HCT116 (cell line): ENCODE measurements around the gene TSPAN5. TPM values are rescaled to one million over a fixed set of nuclear protein-coding genes. Genes with fewer than 3 reads are reported as not detected.

Experiments
- ATAC-seq: fragments of 200-7000 bp; cut with Tn5 transposase; 2 replicates; pipeline ENCODE4 v1.9.1; 2020; ENCODE audit warnings: mild to moderate bottlenecking, moderate library complexity
- BruUV-seq: library from RNA; stranded (reverse); fragments of 400-500 nt; replicated peaks from 2 replicates; lab custom pipeline; 2021; lab: Mats Ljungman, UMichigan
- CTCF ChIA-PET: fragments of 300-600 bp; sonication (Branson Sonifier 250); formaldehyde crosslinking; loops from one replicate; lab custom pipeline; 2021; ENCODE audit warnings: antibody characterized with exemption; lab: Charles Lee
- POLR2A ChIA-PET: fragments of 300-600, 350-600 bp; sonication (Branson Sonifier 250); formaldehyde crosslinking; loops from one replicate; lab custom pipeline; 2021; ENCODE audit warnings: antibody characterized with exemption; lab: Charles Lee
- RAD21 ChIA-PET, 2 experiments: fragments of 300-600 bp; sonication (Branson Sonifier 250); formaldehyde crosslinking; loops; one replicate each; lab custom pipeline; 2023; ENCODE audit warnings: low total read pairs in 2 of 2; ENCODE audit not compliant: uncharacterized antibody in 2 of 2, unreplicated experiment in 2 of 2, low non-redundant PET in 1 of 2; lab: Charles Lee
- DNase-seq: peaks from one replicate; pipeline ENCODE4 v3.0.0-alpha.2; 2010; ENCODE audit warnings: low read depth, low spot score
- H2AFZ ChIP-seq: fragments of 200-600 bp; shearing (Covaris generic), sonication (generic); 2 replicates; pipeline ENCODE4 v1.6.1; 2017; ENCODE audit warnings: low read depth, mixed run types, mixed read lengths, antibody characterized with exemption, low read length; ENCODE audit not compliant: poor library complexity, severe bottlenecking
- H3K27ac ChIP-seq: 2 replicates; pipeline ENCODE4 v1.5.1; 2012; ENCODE audit warnings: low read depth, low read length
- H3K27me3 ChIP-seq: fragments of 200-600 bp; sonication (generic); 2 replicates; pipeline ENCODE4 v1.6.1; 2016; ENCODE audit warnings: mixed run types, low read length, mixed read lengths; ENCODE audit not compliant: insufficient read depth
- H3K36me3 ChIP-seq, 2 experiments: fragments of 200-500 bp in 1 of 2; fragments of 200-600 bp in 1 of 2; sonication (Bioruptor generic) in 1 of 2; sonication (generic) in 1 of 2; 2 replicates each; pipeline versions ENCODE4 v1.5.1 to v1.6.1; 2014 to 2016; ENCODE audit warnings: low read length in 2 of 2, inconsistent platforms in 1 of 2, mixed read lengths in 1 of 2, mixed run types in 1 of 2; ENCODE audit not compliant: insufficient read depth in 2 of 2, control insufficient read depth in 1 of 2
- H3K4me1 ChIP-seq, 2 experiments: fragments of 200-600 bp in 1 of 2; sonication (generic) in 1 of 2; 2 replicates each; pipeline versions ENCODE4 v1.5.1 to v1.6.1; 2012 to 2017; ENCODE audit warnings: low read length in 2 of 2, inconsistent platforms in 1 of 2, mild to moderate bottlenecking in 1 of 2, mixed read lengths in 1 of 2, mixed run types in 1 of 2, moderate library complexity in 1 of 2; ENCODE audit not compliant: insufficient read depth in 2 of 2, control insufficient read depth in 1 of 2
- H3K4me2 ChIP-seq: fragments of 200-600 bp; sonication (generic); 2 replicates; pipeline ENCODE4 v1.6.1; 2017; ENCODE audit warnings: mixed run types, low read length, mixed read lengths
- H3K4me3 ChIP-seq, 2 experiments: fragments of 200-600 bp in 1 of 2; sonication (generic) in 1 of 2; replicated peaks in 1 of 2; 2 replicates each; pipeline ENCODE4 v1.5.1; 2011 to 2016; ENCODE audit warnings: low read length in 2 of 2, control low read depth in 1 of 2, low read depth in 1 of 2, mild to moderate bottlenecking in 1 of 2, mixed read lengths in 1 of 2, mixed run types in 1 of 2
- H3K79me2 ChIP-seq: fragments of 200-600 bp; sonication (generic); 2 replicates; pipeline ENCODE4 v1.6.1; 2017; ENCODE audit warnings: mild to moderate bottlenecking, mixed run types, low read length, moderate library complexity, mixed read lengths; ENCODE audit not compliant: insufficient read depth
- H3K9ac ChIP-seq: fragments of 200-600 bp; sonication (generic); 2 replicates; pipeline ENCODE4 v1.6.1; 2016; ENCODE audit warnings: low read length, mixed read lengths
- H3K9me2 ChIP-seq: fragments of 200-600 bp; sonication (generic), shearing (Covaris generic); 2 replicates; pipeline ENCODE4 v1.6.1; 2017; ENCODE audit warnings: mixed run types, mild to moderate bottlenecking, moderate library complexity; ENCODE audit not compliant: insufficient read depth
- H3K9me3 ChIP-seq, 2 experiments: fragments of 200-500 bp in 1 of 2; fragments of 200-600 bp in 1 of 2; sonication (Bioruptor generic) in 1 of 2; sonication (generic) in 1 of 2; 2 replicates each; pipeline ENCODE4 v1.6.1; 2014 to 2017; ENCODE audit warnings: low read length in 2 of 2, mixed read lengths in 2 of 2, inconsistent platforms in 1 of 2, low read depth in 1 of 2, mild to moderate bottlenecking in 1 of 2, mixed run types in 1 of 2, moderate library complexity in 1 of 2; ENCODE audit not compliant: control insufficient read depth in 1 of 2, insufficient read depth in 1 of 2
- H4K20me1 ChIP-seq: fragments of 200-600 bp; sonication (generic), shearing (Covaris generic); 2 replicates; pipeline ENCODE4 v1.6.1; 2017; ENCODE audit warnings: mixed run types, mild to moderate bottlenecking, moderate library complexity; ENCODE audit not compliant: insufficient read depth
- EGR1 ChIP-seq: IDR thresholded peaks from 2 replicates; pipeline ENCODE4 v1.6.1; 2012; ENCODE audit warnings: low read depth
- EZH2phosphoT487 ChIP-seq: fragments of 200-600 bp; IDR thresholded peaks from 2 replicates; pipeline ENCODE4 v1.6.1; 2018; ENCODE audit warnings: antibody characterized with exemption, borderline replicate concordance
- FOSL1 ChIP-seq: IDR thresholded peaks from 2 replicates; pipeline ENCODE4 v1.6.1; 2012; ENCODE audit warnings: low read depth
- JUND ChIP-seq: IDR thresholded peaks from 2 replicates; pipeline ENCODE4 v1.6.1; 2012
- MAX ChIP-seq: IDR thresholded peaks from 2 replicates; pipeline ENCODE4 v1.6.1; 2012
- POLR2A ChIP-seq: IDR thresholded peaks from 2 replicates; pipeline ENCODE4 v1.7.0; 2011; ENCODE audit warnings: borderline replicate concordance; ENCODE audit not compliant: insufficient read depth, insufficient read length; ENCODE audit errors: extremely low read depth
- POLR2AphosphoS5 ChIP-seq: IDR thresholded peaks from 2 replicates; pipeline ENCODE4 v1.6.1; 2011; ENCODE audit warnings: mild to moderate bottlenecking, low read depth, low read length, moderate library complexity
- SIN3A ChIP-seq: IDR thresholded peaks from 2 replicates; pipeline ENCODE4 v1.6.1; 2012; ENCODE audit warnings: low read depth
- SP1 ChIP-seq: IDR thresholded peaks from 2 replicates; pipeline ENCODE4 v1.6.1; 2012; ENCODE audit warnings: low read depth
- TCF7L2 ChIP-seq: IDR thresholded peaks from 2 replicates; pipeline ENCODE4 v1.7.0; 2011; ENCODE audit warnings: borderline replicate concordance, inconsistent platforms; ENCODE audit not compliant: insufficient read depth, insufficient read length; ENCODE audit errors: extremely low read depth
- YY1 ChIP-seq: IDR thresholded peaks from 2 replicates; pipeline ENCODE4 v1.6.1; 2011; ENCODE audit warnings: low read length, low read depth, moderate library complexity, mild to moderate bottlenecking; ENCODE audit not compliant: insufficient replicate concordance; ENCODE audit errors: extremely low read depth
- ZFX ChIP-seq: fragments of 450-650 bp; IDR thresholded peaks from 2 replicates; pipeline ENCODE4 v1.6.1; 2017
- ZNF274 ChIP-seq: fragments of 200-500 bp; sonication (Bioruptor generic); IDR thresholded peaks from 2 replicates; pipeline ENCODE4 v1.6.1; 2014; ENCODE audit warnings: mild to moderate bottlenecking, low read depth, low read length, inconsistent platforms
- intact Hi-C: fragments of 100-400 bp; cut with micrococcal nuclease; formaldehyde crosslinking; loops from 2 replicates; pipeline ENCODE4 v1.10.0; 2022
- total RNA-seq: library from RNA; stranded (reverse); gene quantifications from one replicate; pipeline ENCODE4 v1.2.1, GENCODE V29; 2021; ENCODE audit not compliant: unreplicated experiment
- TF ChIP-seq, protein P1 (sequence below): IDR thresholded peaks from 2 replicates; pipeline ENCODE4 v1.6.1; 2011; ENCODE audit warnings: mild to moderate bottlenecking, low read length, moderate library complexity; ENCODE audit not compliant: insufficient replicate concordance; ENCODE audit errors: extremely low read depth
- TF ChIP-seq, protein P2 (sequence below): IDR thresholded peaks from 2 replicates; pipeline ENCODE4 v1.6.1; 2012

Gene TSPAN5
- total RNA-seq, 1 experiment from 2014 or later, result 56.8 TPM

DNA sequence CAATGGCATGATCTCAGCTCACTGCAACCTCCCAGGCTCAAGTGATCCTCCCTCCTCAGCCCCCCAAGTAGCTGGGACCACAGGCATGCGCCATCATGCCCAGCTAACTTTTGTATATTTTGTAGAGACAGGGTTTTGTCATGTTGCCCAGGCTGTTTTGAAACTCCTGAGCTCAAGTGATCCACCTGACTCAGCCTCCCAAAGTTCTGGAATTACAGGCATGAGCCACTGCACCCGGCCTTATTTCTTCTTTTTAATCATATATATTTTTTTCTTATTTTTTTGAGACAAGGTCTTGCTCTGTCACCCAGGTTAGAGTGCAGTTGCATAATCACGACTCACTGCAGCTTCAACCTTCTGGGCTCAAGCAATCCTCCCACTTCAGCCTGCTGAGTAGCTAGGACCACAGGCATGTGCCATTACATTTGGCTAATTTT, 184.0 kb downstream of the TSPAN5 start:
- no peaks in the 10 kb centered on the region for H3K9me2 ChIP-seq
- POLR2A ChIA-PET, result no interaction called here
- no peak overlapping the region for H2AFZ ChIP-seq
- no peak overlapping the region for H3K9ac ChIP-seq
- no TSS peak for BruUV-seq
- H4K20me1 ChIP-seq, result no peaks in the 10 kb centered on the region
- H3K9me3 ChIP-seq, result no peaks in the 10 kb centered on the region
- no peak for TF ChIP-seq YY1
- no peak for TF ChIP-seq ZNF274
- no peak for TF ChIP-seq POLR2AphosphoS5
- TF ChIP-seq, protein P1, sequence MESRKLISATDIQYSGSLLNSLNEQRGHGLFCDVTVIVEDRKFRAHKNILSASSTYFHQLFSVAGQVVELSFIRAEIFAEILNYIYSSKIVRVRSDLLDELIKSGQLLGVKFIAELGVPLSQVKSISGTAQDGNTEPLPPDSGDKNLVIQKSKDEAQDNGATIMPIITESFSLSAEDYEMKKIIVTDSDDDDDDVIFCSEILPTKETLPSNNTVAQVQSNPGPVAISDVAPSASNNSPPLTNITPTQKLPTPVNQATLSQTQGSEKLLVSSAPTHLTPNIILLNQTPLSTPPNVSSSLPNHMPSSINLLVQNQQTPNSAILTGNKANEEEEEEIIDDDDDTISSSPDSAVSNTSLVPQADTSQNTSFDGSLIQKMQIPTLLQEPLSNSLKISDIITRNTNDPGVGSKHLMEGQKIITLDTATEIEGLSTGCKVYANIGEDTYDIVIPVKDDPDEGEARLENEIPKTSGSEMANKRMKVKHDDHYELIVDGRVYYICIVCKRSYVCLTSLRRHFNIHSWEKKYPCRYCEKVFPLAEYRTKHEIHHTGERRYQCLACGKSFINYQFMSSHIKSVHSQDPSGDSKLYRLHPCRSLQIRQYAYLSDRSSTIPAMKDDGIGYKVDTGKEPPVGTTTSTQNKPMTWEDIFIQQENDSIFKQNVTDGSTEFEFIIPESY, result no peak
- no peak for TF ChIP-seq JUND
- no peak for TF ChIP-seq EZH2phosphoT487
- TF ChIP-seq POLR2A, result no peak
- TF ChIP-seq SP1, result no peak
- TF ChIP-seq FOSL1, result no peak
- no peak for TF ChIP-seq TCF7L2
- TF ChIP-seq EGR1, result no peak
- TF ChIP-seq, protein P2, sequence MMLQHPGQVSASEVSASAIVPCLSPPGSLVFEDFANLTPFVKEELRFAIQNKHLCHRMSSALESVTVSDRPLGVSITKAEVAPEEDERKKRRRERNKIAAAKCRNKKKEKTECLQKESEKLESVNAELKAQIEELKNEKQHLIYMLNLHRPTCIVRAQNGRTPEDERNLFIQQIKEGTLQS, result no peak
- no peak for TF ChIP-seq MAX
- TF ChIP-seq ZFX, result no peak
- no peak for TF ChIP-seq SIN3A
- TF ChIP-seq, all 23 proteins: peak for 0
- ATAC-seq (no peak), DNase-seq (no peak)
- Histone ChIP-seq H3K36me3 (peaks cover 12 to 52% of the 10 kb centered on the region in 2 experiments; a peak in 3 of 4 replicates), H3K27ac (no peak overlapping the region), H3K4me3 (no peak overlapping the region), H3K27me3 (no peaks in the 10 kb centered on the region), H3K79me2 (no peaks in the 10 kb centered on the region), H3K4me2 (no peak overlapping the region), H3K4me1 (peaks cover 0 to 4% of the 10 kb centered on the region in 2 experiments; a peak in 1 of 4 replicates)
- intact Hi-C loops, result no loop called here
- ChIA-PET CTCF (no interaction called here), RAD21 (no interaction called here)
